RWPE1 (cell line): ENCODE measurements around the gene FBXL5.

Experiments used
- CTCF ChIA-PET: fragments of 350-600 bp; sonication (Branson Sonifier 250); formaldehyde crosslinking; extraction: SDS; loops from one replicate; lab custom pipeline; 2021; lab: Yijun Ruan, JAX
- POLR2A ChIA-PET: fragments of 400-600 bp; formaldehyde crosslinking; extraction: SDS; loops from one replicate; lab custom pipeline; 2020; ENCODE audit warnings: antibody characterized with exemption; ENCODE audit not compliant: low non-redundant PET; lab: Yijun Ruan, JAX
- DNase-seq: peaks from one replicate; pipeline ENCODE4 v3.0.0; 2012; ENCODE audit warnings: low spot score
- H3K27ac ChIP-seq: fragments of 450-650 bp; 2 replicates; pipeline ENCODE4 v1.5.1; 2017
- CTCF ChIP-seq: fragments of 450-650 bp; conservative IDR thresholded peaks from 2 replicates; pipeline ENCODE4 v1.5.1; 2017; ENCODE audit warnings: low read depth, mild to moderate bottlenecking

FBXL5 gene

GRCh38 chr4:15563871-15564270 lies 91.3 kb downstream of the FBXL5 start:
- CTCF ChIA-PET, result no interaction called here
- H3K27ac ChIP-seq, result no peak overlapping the region
- no peak for TF ChIP-seq CTCF
- no peak for DNase-seq
- POLR2A ChIA-PET, result no interaction called here

- TF ChIP-seq CTCF, result no peak
- no peak overlapping the region for H3K27ac ChIP-seq
- POLR2A ChIA-PET, result no interaction called here
- CTCF ChIA-PET, result no interaction called here
- no peak for DNase-seq
These were observed 92.5 kb downstream of the FBXL5 start for GRCh38 chr4:15562623-15563022.

- DNase-seq, result no peak
- POLR2A ChIA-PET, result no interaction called here
- CTCF ChIA-PET, result no interaction called here
- no peak for TF ChIP-seq CTCF
- no peak overlapping the region for H3K27ac ChIP-seq
These were observed 93.0 kb downstream of the FBXL5 start for GRCh38 chr4:15562114-15562513.

GRCh38 chr4:15558561-15558960 lies 96.6 kb downstream of the FBXL5 start:
- ChIA-PET CTCF (interaction anchor here (0.6 kb wide), 1 partner anchor 822 kb away, joined by 3 read pairs; no protein-coding TSS in a partner anchor), POLR2A (no interaction called here)
- TF ChIP-seq CTCF, result no peak

GRCh38 chr4:15557786-15558550 lies 97.2 kb downstream of the FBXL5 start:
- POLR2A ChIA-PET, result no interaction called here
- no peak for TF ChIP-seq CTCF
- CTCF ChIA-PET, result no interaction called here
- DNase-seq, result no peak
- H3K27ac ChIP-seq, result no peak overlapping the region

More at GRCh38 chr4:15558561-15558960, 96.6 kb downstream of the FBXL5 start:
- H3K27ac ChIP-seq, result no peak overlapping the region
- DNase-seq, result no peak

- POLR2A ChIA-PET, result no interaction called here
- CTCF ChIA-PET, result no interaction called here
- no peak for DNase-seq
- H3K27ac ChIP-seq, result no peak overlapping the region
- no peak for TF ChIP-seq CTCF
These were observed 98.6 kb downstream of the FBXL5 start for GRCh38 chr4:15556511-15557092.
